ENCODE results near the gene CEP162. TPM values are rescaled to one million over a fixed set of nuclear protein-coding genes. Genes with fewer than 3 reads are reported as not detected.
A peak's percentile ranks its signal among the peaks of the same experiment; 100 is the strongest.
"Not testable (repeated sequence)": the region's sequence is repeated elsewhere in the genome, so short reads cannot be mapped to it uniquely, and the experiment has no call there.

The CEP162 gene
- total and polyA plus RNA-seq, 12 donors: 2.1 to 5.6 (median 3.8) TPM

DNA sequence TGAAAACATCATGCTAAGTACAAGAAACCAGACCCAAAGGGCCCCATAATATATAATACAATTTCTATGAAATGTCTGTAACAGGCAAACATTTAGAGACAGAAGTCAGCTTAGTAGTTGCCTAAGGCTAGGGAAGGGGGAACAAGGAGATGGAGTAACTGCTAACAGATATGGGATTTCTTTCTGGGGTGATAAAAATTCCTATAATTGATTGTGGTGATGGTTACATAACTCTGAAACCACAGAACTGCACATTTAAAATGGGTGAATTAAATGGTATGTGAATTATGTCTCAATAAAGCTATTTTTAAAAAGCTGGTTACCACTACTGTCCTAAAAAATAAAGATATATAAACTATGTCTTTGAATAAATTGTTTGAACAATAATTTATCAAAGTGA lies 3.2 kb downstream of the CEP162 start:
- TF ChIP-seq, protein P1, sequence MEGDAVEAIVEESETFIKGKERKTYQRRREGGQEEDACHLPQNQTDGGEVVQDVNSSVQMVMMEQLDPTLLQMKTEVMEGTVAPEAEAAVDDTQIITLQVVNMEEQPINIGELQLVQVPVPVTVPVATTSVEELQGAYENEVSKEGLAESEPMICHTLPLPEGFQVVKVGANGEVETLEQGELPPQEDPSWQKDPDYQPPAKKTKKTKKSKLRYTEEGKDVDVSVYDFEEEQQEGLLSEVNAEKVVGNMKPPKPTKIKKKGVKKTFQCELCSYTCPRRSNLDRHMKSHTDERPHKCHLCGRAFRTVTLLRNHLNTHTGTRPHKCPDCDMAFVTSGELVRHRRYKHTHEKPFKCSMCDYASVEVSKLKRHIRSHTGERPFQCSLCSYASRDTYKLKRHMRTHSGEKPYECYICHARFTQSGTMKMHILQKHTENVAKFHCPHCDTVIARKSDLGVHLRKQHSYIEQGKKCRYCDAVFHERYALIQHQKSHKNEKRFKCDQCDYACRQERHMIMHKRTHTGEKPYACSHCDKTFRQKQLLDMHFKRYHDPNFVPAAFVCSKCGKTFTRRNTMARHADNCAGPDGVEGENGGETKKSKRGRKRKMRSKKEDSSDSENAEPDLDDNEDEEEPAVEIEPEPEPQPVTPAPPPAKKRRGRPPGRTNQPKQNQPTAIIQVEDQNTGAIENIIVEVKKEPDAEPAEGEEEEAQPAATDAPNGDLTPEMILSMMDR (IDR thresholded peaks at IDR 0.05): no peak
- DNase-seq (no peak), ATAC-seq (no peak)
- H3K4me3 ChIP-seq: no peak overlapping the region
- intact Hi-C loops (cut with DNase I): loop anchor here in 3 of 10 donors (5.0 to 10.0 kb wide), 2 partner anchors 337 to 609 kb away; no protein-coding TSS in a partner anchor
- no peak overlapping the region for H3K27ac ChIP-seq
- H3K9me3 ChIP-seq: no peaks in the 10 kb centered on the region
- no peaks in the 10 kb centered on the region for H3K27me3 ChIP-seq
- H3K4me1 ChIP-seq: peaks cover 0 to 15% (median 7%) of the 10 kb centered on the region in 9 donors
- H3K36me3 ChIP-seq: peaks cover 0 to 10% (median 0%) of the 10 kb centered on the region in 9 donors

DNA sequence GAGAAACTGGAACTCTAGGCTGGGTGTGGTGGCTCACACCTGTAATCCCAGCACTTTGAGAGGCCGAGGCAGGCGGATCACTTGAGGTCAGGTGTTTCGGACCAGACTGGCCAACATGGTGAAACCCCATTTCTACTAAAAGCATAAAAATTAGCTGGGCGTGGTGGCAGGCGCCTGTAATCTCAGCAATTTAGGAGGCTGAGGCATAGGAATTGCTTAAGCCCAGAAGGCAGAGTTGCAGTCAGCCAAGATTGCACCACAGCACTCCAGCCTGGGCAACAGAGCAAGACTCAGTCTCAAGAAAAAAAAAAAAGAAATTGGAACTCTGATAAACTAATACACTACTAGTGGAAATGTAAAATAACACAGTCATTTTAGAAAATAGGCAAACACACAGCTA lies 3.8 kb downstream of the CEP162 start:
- H3K4me3 ChIP-seq, H3K27ac ChIP-seq, ATAC-seq, H3K9me3 ChIP-seq, DNase-seq, H3K27me3 ChIP-seq: not testable (repeated sequence)
- H3K4me1 ChIP-seq: peaks cover 0 to 15% (median 7%) of the 10 kb centered on the region in 9 donors
- 97 to 99% methylated on average over 5 of the region's 5 CpGs for WGBS, 2 donors
- peaks cover 0 to 10% (median 0%) of the 10 kb centered on the region in 9 donors for H3K36me3 ChIP-seq
- intact Hi-C loops (cut with DNase I): loop anchor here in 4 of 10 donors (2.0 to 10.0 kb wide), 3 partner anchors 336 to 609 kb away; no protein-coding TSS in a partner anchor

DNA sequence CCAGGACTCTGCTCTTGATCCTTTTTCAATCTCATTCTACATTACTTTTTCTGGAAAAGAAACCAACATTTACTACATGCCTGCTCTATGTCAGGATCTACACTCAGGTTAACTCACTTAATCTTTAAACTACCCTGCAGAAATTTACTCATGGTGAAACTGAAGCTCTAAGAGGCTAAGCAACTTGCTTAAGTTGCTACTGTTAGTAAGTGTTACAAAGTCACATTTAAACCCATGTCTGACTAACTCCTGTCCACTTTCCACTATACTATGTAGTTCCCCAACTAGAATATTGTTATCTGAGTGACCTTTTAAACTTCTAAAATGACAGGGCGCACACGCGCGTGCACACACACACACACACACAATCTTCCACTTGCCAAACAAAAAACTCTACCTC lies 5.0 kb downstream of the CEP162 start:
- Histone ChIP-seq H3K4me3 (no peak overlapping the region), H3K27me3 (no peaks in the 10 kb centered on the region), H3K4me1 (peaks cover 0 to 10% (median 7%) of the 10 kb centered on the region in 9 donors), H3K36me3 (peaks cover 0 to 13% (median 0%) of the 10 kb centered on the region in 9 donors), H3K27ac (no peak overlapping the region), H3K9me3 (no peaks in the 10 kb centered on the region)
- DNase-seq (no peak), ATAC-seq (no peak)
- intact Hi-C loops (cut with DNase I): loop anchor here in 4 of 10 donors (2.0 to 10.0 kb wide), 3 partner anchors 335 to 608 kb away; no protein-coding TSS in a partner anchor
- WGBS, 2 donors: 88 to 90% methylated on average over 4 of the region's 4 CpGs
- TF ChIP-seq, protein P1 (IDR thresholded peaks at IDR 0.05): no peak

DNA sequence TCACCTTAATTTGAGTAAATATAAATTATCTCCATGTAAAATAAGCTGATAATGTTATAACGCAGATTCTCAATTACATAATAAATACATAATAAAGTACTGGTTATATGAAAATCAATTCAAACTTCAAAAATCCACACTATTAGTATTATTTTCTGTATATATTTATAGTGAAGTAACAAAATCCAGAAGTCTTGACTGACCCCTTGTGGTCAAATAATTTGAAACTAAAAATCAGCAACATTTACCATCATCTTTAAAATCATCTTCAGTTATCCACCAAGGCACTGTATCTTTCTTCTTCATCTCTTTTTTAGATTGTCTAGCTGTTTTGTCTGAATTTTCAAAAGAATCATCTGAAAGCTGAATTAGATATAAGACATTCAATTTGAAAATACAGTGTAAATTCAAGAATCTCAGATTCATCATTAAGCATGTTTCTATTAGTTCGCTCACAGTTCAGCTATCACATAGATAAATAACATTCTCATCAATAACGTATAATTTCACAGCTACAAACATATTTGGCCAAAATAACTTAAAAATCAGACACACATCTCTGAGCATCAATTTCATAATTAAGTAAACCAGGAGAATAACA lies 6.5 kb downstream of the CEP162 start:
- H3K27me3 ChIP-seq: no peaks in the 10 kb centered on the region
- TF ChIP-seq, protein P1 (IDR thresholded peaks at IDR 0.05): peak; percentile 24 to 70 (median 65)
- peaks cover 0 to 20% (median 0%) of the 10 kb centered on the region in 9 donors for H3K36me3 ChIP-seq
- no peaks in the 10 kb centered on the region for H3K4me1 ChIP-seq
- no peaks in the 10 kb centered on the region for H3K9me3 ChIP-seq
- H3K27ac ChIP-seq: no peak overlapping the region
- H3K4me3 ChIP-seq: no peak overlapping the region
- ATAC-seq (no peak), DNase-seq (no peak)
- intact Hi-C loops (cut with DNase I): loop anchor here in 5 of 10 donors (1.0 to 10.0 kb wide), 5 partner anchors 334 to 606 kb away; no protein-coding TSS in a partner anchor
- WGBS, 2 donors: 77 to 78% methylated on average over 3 of the region's 3 CpGs

GRCh38 chr6:84218091-84218490 lies 9.4 kb downstream of the CEP162 start:
- ATAC-seq (no peak), DNase-seq (no peak)
- TF ChIP-seq, protein P1 (IDR thresholded peaks at IDR 0.05): no peak
- no peaks in the 10 kb centered on the region for H3K27me3 ChIP-seq
- WGBS, 2 donors: 65 to 75% methylated on average over 3 of the region's 3 CpGs
- H3K4me3 ChIP-seq: no peak overlapping the region
- H3K9me3 ChIP-seq: no peaks in the 10 kb centered on the region
- peaks cover 0 to 43% (median 0%) of the 10 kb centered on the region in 9 donors for H3K36me3 ChIP-seq
- no peaks in the 10 kb centered on the region for H3K4me1 ChIP-seq
- intact Hi-C loops (cut with DNase I): loop anchor here in 3 of 10 donors (2.0 to 10.0 kb wide), 2 partner anchors 335 to 603 kb away; no protein-coding TSS in a partner anchor
- H3K27ac ChIP-seq: no peak overlapping the region

All from heart right ventricle (tissue), 16 donors.